ENCODE data around the gene SLC17A8.
"Not testable (repeated sequence)": the region's sequence is repeated elsewhere in the genome, so short reads cannot be mapped to it uniquely, and the experiment has no call there.

The SLC17A8 gene

DNA sequence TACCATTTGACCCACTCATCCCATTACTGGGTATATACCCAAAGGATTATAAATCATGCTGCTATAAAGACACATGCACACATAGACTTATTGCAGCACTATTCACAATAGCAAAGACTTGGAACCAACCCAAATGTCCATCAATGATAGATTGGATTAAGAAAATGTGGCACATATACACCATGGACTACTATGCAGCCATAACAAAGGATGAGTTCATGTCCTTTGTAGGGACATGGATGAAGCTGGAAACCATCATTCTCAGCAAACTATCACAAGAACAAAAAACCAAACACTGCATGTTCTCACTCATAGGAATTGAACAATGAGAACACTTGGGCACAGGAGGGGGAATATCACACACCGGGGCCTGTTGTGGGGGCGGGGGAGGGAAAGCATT lies 14.0 kb upstream of the SLC17A8 start:
- H3K27me3 ChIP-seq (ENCODE audit: control insufficient read depth, insufficient read depth, low read length); H3K9me3 ChIP-seq (replicated peaks; ENCODE audit: low read length); H3K36me3 ChIP-seq (ENCODE audit: insufficient read depth, low read length): not testable (repeated sequence)

GRCh38 chr12:100344351-100344750 lies 12.5 kb upstream of the SLC17A8 start:
- H3K9me3 ChIP-seq (replicated peaks; ENCODE audit: low read length); H3K4me3 ChIP-seq (ENCODE audit: low read length); H3K36me3 ChIP-seq (ENCODE audit: insufficient read depth, low read length); H3K4me2 ChIP-seq (ENCODE audit: low read length); H3K4me1 ChIP-seq (ENCODE audit: control insufficient read depth, insufficient read depth, low read length); H3K27me3 ChIP-seq (ENCODE audit: control insufficient read depth, insufficient read depth, low read length); H3K9ac ChIP-seq (ENCODE audit: low read depth, low read length): not testable (repeated sequence)

More for the DNA sequence above, 14.0 kb upstream of the SLC17A8 start:
- not testable (repeated sequence) for H3K4me1 ChIP-seq (ENCODE audit: control insufficient read depth, insufficient read depth, low read length); H3K9ac ChIP-seq (ENCODE audit: low read depth, low read length); H3K4me3 ChIP-seq (ENCODE audit: low read length); H3K4me2 ChIP-seq (ENCODE audit: low read length)

- no peaks in the 10 kb centered on the region for H3K27me3 ChIP-seq (ENCODE audit: control insufficient read depth, insufficient read depth, low read length)
- no peak overlapping the region for H3K9ac ChIP-seq (ENCODE audit: low read depth, low read length)
These were observed 11.7 kb upstream of the SLC17A8 start for GRCh38 chr12:100345020-100345767.

GRCh38 chr12:100346660-100347059 lies 10.2 kb upstream of the SLC17A8 start:
- Histone ChIP-seq H3K36me3 (ENCODE audit: insufficient read depth, low read length) (no peaks in the 10 kb centered on the region), H3K9me3 (replicated peaks; ENCODE audit: low read length) (no peaks in the 10 kb centered on the region), H3K4me1 (ENCODE audit: control insufficient read depth, insufficient read depth, low read length) (no peaks in the 10 kb centered on the region), H3K9ac (ENCODE audit: low read depth, low read length) (no peak overlapping the region), H3K4me3 (ENCODE audit: low read length) (no peak overlapping the region), H3K27me3 (ENCODE audit: control insufficient read depth, insufficient read depth, low read length) (no peaks in the 10 kb centered on the region), H3K4me2 (ENCODE audit: low read length) (no peak overlapping the region)

More at GRCh38 chr12:100345020-100345767, 11.7 kb upstream of the SLC17A8 start:
- H3K4me2 ChIP-seq (ENCODE audit: low read length) = no peak overlapping the region
- no peaks in the 10 kb centered on the region for H3K9me3 ChIP-seq (replicated peaks; ENCODE audit: low read length)
- no peak overlapping the region for H3K4me3 ChIP-seq (ENCODE audit: low read length)
- H3K36me3 ChIP-seq (ENCODE audit: insufficient read depth, low read length) = no peaks in the 10 kb centered on the region
- H3K4me1 ChIP-seq (ENCODE audit: control insufficient read depth, insufficient read depth, low read length) = no peaks in the 10 kb centered on the region

DNA sequence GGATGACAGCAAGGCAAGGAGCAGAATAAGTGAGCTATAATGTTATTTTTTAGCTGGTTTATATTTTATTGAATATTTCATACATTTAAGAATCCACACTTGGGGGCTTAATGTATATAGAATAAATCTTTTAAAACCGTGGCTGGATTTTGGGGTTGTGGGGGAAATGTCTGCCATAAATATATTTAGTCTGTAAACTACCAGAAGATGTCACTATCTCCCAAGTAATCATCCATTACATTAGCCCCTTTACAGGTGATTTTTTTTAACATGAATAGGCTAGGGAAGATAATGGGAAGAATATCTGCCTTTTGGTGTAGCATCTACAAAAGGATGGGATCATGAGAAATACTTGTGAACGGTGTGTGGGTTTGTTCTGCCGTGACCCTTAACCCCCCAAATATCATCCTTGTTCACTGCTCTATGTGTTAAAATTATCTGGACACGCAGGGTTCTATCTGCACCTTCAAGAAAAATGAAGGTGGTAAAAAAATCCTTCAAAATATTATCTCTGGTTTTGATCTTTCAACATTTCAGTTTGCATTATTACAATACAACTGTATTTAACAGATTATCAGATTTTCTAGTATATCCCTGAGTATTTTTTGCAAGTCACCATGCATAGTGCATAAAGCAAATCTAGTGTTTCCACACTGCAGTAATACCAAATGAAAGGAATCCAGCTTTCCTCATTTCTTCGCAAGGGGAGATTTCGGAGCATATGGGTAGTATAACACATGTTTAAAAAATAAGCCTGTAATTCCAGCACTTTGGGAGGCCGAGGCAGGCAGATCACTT lies 8.0 kb upstream of the SLC17A8 start:
- H3K27me3 ChIP-seq (ENCODE audit: control insufficient read depth, insufficient read depth, low read length) = peaks cover 1% of the 10 kb centered on the region
- no peak overlapping the region for H3K4me2 ChIP-seq (ENCODE audit: low read length)
- H3K4me1 ChIP-seq (ENCODE audit: control insufficient read depth, insufficient read depth, low read length) = no peaks in the 10 kb centered on the region
- no peaks in the 10 kb centered on the region for H3K36me3 ChIP-seq (ENCODE audit: insufficient read depth, low read length)
- H3K9ac ChIP-seq (ENCODE audit: low read depth, low read length) = no peak overlapping the region
- no peak overlapping the region for H3K4me3 ChIP-seq (ENCODE audit: low read length)
- no peaks in the 10 kb centered on the region for H3K9me3 ChIP-seq (replicated peaks; ENCODE audit: low read length)

- H3K4me2 ChIP-seq (ENCODE audit: low read length) = no peak overlapping the region
- H3K9me3 ChIP-seq (replicated peaks; ENCODE audit: low read length) = no peaks in the 10 kb centered on the region
- H3K4me1 ChIP-seq (ENCODE audit: control insufficient read depth, insufficient read depth, low read length) = no peaks in the 10 kb centered on the region
- no peaks in the 10 kb centered on the region for H3K36me3 ChIP-seq (ENCODE audit: insufficient read depth, low read length)
- H3K9ac ChIP-seq (ENCODE audit: low read depth, low read length) = no peak overlapping the region
- H3K4me3 ChIP-seq (ENCODE audit: low read length) = no peak overlapping the region
- H3K27me3 ChIP-seq (ENCODE audit: control insufficient read depth, insufficient read depth, low read length) = peaks cover 30% of the 10 kb centered on the region
These were observed 2.4 kb downstream of the SLC17A8 start for GRCh38 chr12:100359248-100359647.

GRCh38 chr12:100359822-100360221 lies 2.9 kb downstream of the SLC17A8 start:
- H3K27me3 ChIP-seq (ENCODE audit: control insufficient read depth, insufficient read depth, low read length) = peaks cover 25% of the 10 kb centered on the region
- no peak overlapping the region for H3K4me3 ChIP-seq (ENCODE audit: low read length)
- no peaks in the 10 kb centered on the region for H3K36me3 ChIP-seq (ENCODE audit: insufficient read depth, low read length)
- no peak overlapping the region for H3K9ac ChIP-seq (ENCODE audit: low read depth, low read length)
- H3K4me1 ChIP-seq (ENCODE audit: control insufficient read depth, insufficient read depth, low read length) = no peaks in the 10 kb centered on the region
- H3K4me2 ChIP-seq (ENCODE audit: low read length) = no peak overlapping the region
- no peaks in the 10 kb centered on the region for H3K9me3 ChIP-seq (replicated peaks; ENCODE audit: low read length)

GRCh38 chr12:100360450-100360849 lies 3.6 kb downstream of the SLC17A8 start:
- no peak overlapping the region for H3K4me3 ChIP-seq (ENCODE audit: low read length)
- H3K36me3 ChIP-seq (ENCODE audit: insufficient read depth, low read length) = no peaks in the 10 kb centered on the region
- no peaks in the 10 kb centered on the region for H3K9me3 ChIP-seq (replicated peaks; ENCODE audit: low read length)
- H3K4me1 ChIP-seq (ENCODE audit: control insufficient read depth, insufficient read depth, low read length) = no peaks in the 10 kb centered on the region
- H3K9ac ChIP-seq (ENCODE audit: low read depth, low read length) = no peak overlapping the region
- H3K27me3 ChIP-seq (ENCODE audit: control insufficient read depth, insufficient read depth, low read length) = peaks cover 20% of the 10 kb centered on the region
- no peak overlapping the region for H3K4me2 ChIP-seq (ENCODE audit: low read length)

- Histone ChIP-seq H3K4me3 (ENCODE audit: low read length) (no peak overlapping the region), H3K27me3 (ENCODE audit: control insufficient read depth, insufficient read depth, low read length) (peaks cover 4% of the 10 kb centered on the region), H3K9ac (ENCODE audit: low read depth, low read length) (no peak overlapping the region), H3K4me1 (ENCODE audit: control insufficient read depth, insufficient read depth, low read length) (no peaks in the 10 kb centered on the region), H3K4me2 (ENCODE audit: low read length) (no peak overlapping the region), H3K36me3 (ENCODE audit: insufficient read depth, low read length) (no peaks in the 10 kb centered on the region), H3K9me3 (replicated peaks; ENCODE audit: low read length) (no peaks in the 10 kb centered on the region)
These were observed 7.5 kb downstream of the SLC17A8 start for GRCh38 chr12:100364324-100364723.

DNA sequence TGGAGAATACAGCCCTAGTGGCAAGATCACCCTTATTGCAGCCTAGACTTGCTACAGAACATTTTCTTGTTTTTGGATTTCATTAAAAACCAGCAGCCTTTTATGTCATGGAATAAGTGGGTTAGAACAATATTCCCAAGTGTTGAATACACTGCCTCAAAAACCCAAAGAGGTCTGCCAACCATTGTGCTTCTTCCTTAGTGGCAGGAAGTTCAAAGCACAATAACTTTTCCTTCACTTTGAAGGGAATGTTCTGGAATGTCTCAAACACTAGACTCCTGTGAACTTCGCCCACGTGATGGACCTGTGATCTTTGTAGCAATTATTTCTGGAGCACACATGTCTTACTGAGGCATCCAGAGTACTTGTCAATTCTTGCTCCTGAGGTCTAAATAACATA lies 8.5 kb downstream of the SLC17A8 start:
- no peak overlapping the region for H3K4me3 ChIP-seq (ENCODE audit: low read length)
- H3K27me3 ChIP-seq (ENCODE audit: control insufficient read depth, insufficient read depth, low read length) = peaks cover 4% of the 10 kb centered on the region
- H3K4me2 ChIP-seq (ENCODE audit: low read length) = no peak overlapping the region
- H3K4me1 ChIP-seq (ENCODE audit: control insufficient read depth, insufficient read depth, low read length) = no peaks in the 10 kb centered on the region
- no peaks in the 10 kb centered on the region for H3K9me3 ChIP-seq (replicated peaks; ENCODE audit: low read length)
- no peaks in the 10 kb centered on the region for H3K36me3 ChIP-seq (ENCODE audit: insufficient read depth, low read length)
- no peak overlapping the region for H3K9ac ChIP-seq (ENCODE audit: low read depth, low read length)

- Histone ChIP-seq H3K4me2 (ENCODE audit: low read length) (no peak overlapping the region), H3K36me3 (ENCODE audit: insufficient read depth, low read length) (no peaks in the 10 kb centered on the region), H3K9me3 (replicated peaks; ENCODE audit: low read length) (no peaks in the 10 kb centered on the region), H3K9ac (ENCODE audit: low read depth, low read length) (no peak overlapping the region), H3K4me3 (ENCODE audit: low read length) (no peak overlapping the region), H3K27me3 (ENCODE audit: control insufficient read depth, insufficient read depth, low read length) (no peaks in the 10 kb centered on the region), H3K4me1 (ENCODE audit: control insufficient read depth, insufficient read depth, low read length) (no peaks in the 10 kb centered on the region)
These were observed 11.2 kb downstream of the SLC17A8 start for GRCh38 chr12:100368066-100368465.

DNA sequence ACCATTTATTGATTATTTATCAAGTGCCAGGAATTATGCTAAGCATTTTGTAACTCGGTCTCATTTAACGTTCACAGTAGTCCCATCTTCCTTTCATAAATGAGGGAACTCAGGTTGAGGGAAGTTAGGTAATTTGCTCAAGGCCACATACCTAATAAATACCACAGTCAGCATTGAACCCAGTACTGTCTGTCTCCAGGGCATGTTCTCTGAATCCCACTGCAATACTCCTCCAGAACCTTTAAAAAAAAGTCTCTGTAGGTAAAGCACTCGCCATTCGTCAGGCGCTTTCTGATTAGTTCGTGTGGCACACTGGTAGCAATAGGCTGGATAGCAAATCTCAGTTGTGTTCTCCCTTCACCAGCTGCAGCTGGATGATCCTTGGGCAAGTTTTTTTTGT lies 14.3 kb downstream of the SLC17A8 start:
- no peaks in the 10 kb centered on the region for H3K4me1 ChIP-seq (ENCODE audit: control insufficient read depth, insufficient read depth, low read length)
- no peaks in the 10 kb centered on the region for H3K36me3 ChIP-seq (ENCODE audit: insufficient read depth, low read length)
- H3K27me3 ChIP-seq (ENCODE audit: control insufficient read depth, insufficient read depth, low read length) = peaks cover 4% of the 10 kb centered on the region
- H3K4me3 ChIP-seq (ENCODE audit: low read length) = no peak overlapping the region
- H3K9ac ChIP-seq (ENCODE audit: low read depth, low read length) = no peak overlapping the region
- no peak overlapping the region for H3K4me2 ChIP-seq (ENCODE audit: low read length)
- H3K9me3 ChIP-seq (replicated peaks; ENCODE audit: low read length) = no peaks in the 10 kb centered on the region
